GM12878 (cell line): ENCODE results near the gene BPI. TPM values are rescaled to one million over a fixed set of nuclear protein-coding genes. Genes with fewer than 3 reads are reported as not detected.

Experiments used
- ATAC-seq: fragments of 200-7000 bp; cut with Tn5 transposase; 3 replicates; pipeline ENCODE4 v1.9.1; 2020; ENCODE audit warnings: mild to moderate bottlenecking, moderate library complexity
- BruUV-seq: library from RNA; stranded (reverse); fragments of 400-500 nt; replicated peaks from 2 replicates; lab custom pipeline; 2021; lab: Mats Ljungman, UMichigan
- CTCF ChIA-PET: fragments of 300-600 bp; sonication (Branson Sonifier 250); formaldehyde crosslinking; extraction: SDS; loops from one replicate; lab custom pipeline; 2021; ENCODE audit warnings: inconsistent platforms; lab: Yijun Ruan, JAX
- POLR2A ChIA-PET: fragments of 350-600 bp; formaldehyde crosslinking; extraction: SDS; loops from one replicate; lab custom pipeline; 2021; ENCODE audit warnings: inconsistent platforms; lab: Charles Lee
- RAD21 ChIA-PET: fragments of 300-600 bp; sonication (Branson Sonifier 250); formaldehyde crosslinking; loops from one replicate; lab custom pipeline; 2023; ENCODE audit warnings: antibody characterized with exemption; ENCODE audit not compliant: unreplicated experiment; lab: Charles Lee
- SMC1A ChIA-PET: fragments of 300-600 bp; sonication (Branson Sonifier 250); formaldehyde crosslinking; loops from one replicate; lab custom pipeline; 2023; ENCODE audit not compliant: unreplicated experiment, uncharacterized antibody; lab: Charles Lee
- DNase-seq: peaks from one replicate; pipeline ENCODE4 v3.0.0-alpha.2; 2011; ENCODE audit warnings: low read depth, low spot score
- FAIRE-seq: peaks from 3 replicates; lab custom pipeline; 2011; peaks lifted over from hg19 to GRCh38; lab: Jason Lieb, UNC
- H2AFZ ChIP-seq: 2 replicates; pipeline ENCODE4 v1.6.0; 2011; ENCODE audit warnings: low read depth, low read length, control low read depth; ENCODE audit not compliant: control insufficient read depth
- H3K27ac ChIP-seq: 2 replicates; pipeline ENCODE4 v1.5.1; 2011; ENCODE audit warnings: control low read depth; ENCODE audit not compliant: control insufficient read depth, insufficient read depth
- H3K27me3 ChIP-seq, 2 experiments: replicated peaks in 1 of 2; 2 replicates each; pipeline versions ENCODE4 v1.6.0 to v1.6.1; 2011; ENCODE audit warnings: low read length in 1 of 2; ENCODE audit not compliant: control insufficient read depth in 2 of 2, insufficient read depth in 2 of 2
- H3K36me3 ChIP-seq, 2 experiments: 2 replicates each; pipeline ENCODE4 v1.5.1; 2011; ENCODE audit warnings: low read length in 1 of 2; ENCODE audit not compliant: control insufficient read depth in 2 of 2, insufficient read depth in 2 of 2
- H3K4me1 ChIP-seq: 2 replicates; pipeline ENCODE4 v1.6.1; 2011; ENCODE audit warnings: mild to moderate bottlenecking, low read length, moderate library complexity, mixed read lengths; ENCODE audit not compliant: control insufficient read depth, insufficient read depth
- H3K4me2 ChIP-seq: 2 replicates; pipeline ENCODE4 v1.6.0; 2011; ENCODE audit warnings: control low read depth; ENCODE audit not compliant: control insufficient read depth, insufficient read depth
- H3K4me3 ChIP-seq: fragments of 200-600 bp; sonication (generic); 2 replicates; pipeline ENCODE4 v1.5.1; 2016
- H3K79me2 ChIP-seq: 2 replicates; pipeline ENCODE4 v1.6.0; 2011; ENCODE audit warnings: low read length; ENCODE audit not compliant: control insufficient read depth, insufficient read depth
- H3K9ac ChIP-seq: 2 replicates; pipeline ENCODE4 v1.8.0; 2011; ENCODE audit warnings: low read length, control low read depth, mixed read lengths; ENCODE audit not compliant: control insufficient read depth, insufficient read depth
- H3K9me3 ChIP-seq: replicated peaks from 3 replicates; pipeline ENCODE4 v1.5.1; 2011; ENCODE audit warnings: mild to moderate bottlenecking, low read length; ENCODE audit not compliant: control insufficient read depth, insufficient read depth
- H4K20me1 ChIP-seq: 2 replicates; pipeline ENCODE4 v1.6.0; 2011; ENCODE audit not compliant: control insufficient read depth, insufficient read depth
- CEBPZ ChIP-seq: fragments of 150-350 bp; IDR thresholded peaks from 2 replicates; pipeline ENCODE4 v1.6.1; 2016; ENCODE audit warnings: low read depth, low read length
- GABPA ChIP-seq: IDR thresholded peaks from 2 replicates; pipeline ENCODE4 v1.6.1; 2014; ENCODE audit warnings: antibody characterized with exemption, low read depth, mild to moderate bottlenecking, inconsistent platforms
- MYC ChIP-seq: IDR thresholded peaks from 2 replicates; pipeline ENCODE4 v1.6.1; 2011; ENCODE audit warnings: mild to moderate bottlenecking, low read length, moderate library complexity, inconsistent platforms; ENCODE audit not compliant: insufficient read depth, insufficient replicate concordance, insufficient read length, severe bottlenecking
- NR2C1 ChIP-seq: fragments of 450-650 bp; IDR thresholded peaks from 2 replicates; pipeline ENCODE4 v1.6.1; 2017; ENCODE audit warnings: antibody characterized with exemption, mild to moderate bottlenecking, moderate library complexity
- POLR2A ChIP-seq: IDR thresholded peaks from 2 replicates; pipeline ENCODE4 v1.6.1; 2011; ENCODE audit warnings: low read depth, mild to moderate bottlenecking, low read length
- POU2F2 ChIP-seq: IDR thresholded peaks from 3 replicates; pipeline ENCODE4 v1.6.1; 2011; ENCODE audit warnings: low read depth, mild to moderate bottlenecking, low read length, borderline replicate concordance
- PRDM15 ChIP-seq: fragments of 450-650 bp; formaldehyde crosslinking; IDR thresholded peaks from 2 replicates; pipeline ENCODE4 v1.4.0; 2020; ENCODE audit warnings: mild to moderate bottlenecking, moderate library complexity
- SRF ChIP-seq, 2 experiments: IDR thresholded peaks; 2 replicates each; pipeline ENCODE4 v1.6.1; 2011; ENCODE audit warnings: low read depth in 2 of 2, low read length in 2 of 2, mild to moderate bottlenecking in 1 of 2, moderate library complexity in 1 of 2
- ZNF24 ChIP-seq: fragments of 450-650 bp; IDR thresholded peaks from 2 replicates; pipeline ENCODE4 v1.6.1; 2017; ENCODE audit warnings: antibody characterized with exemption, mild to moderate bottlenecking
- ZZZ3 ChIP-seq: IDR thresholded peaks from 2 replicates; pipeline ENCODE4 v1.6.1; 2011; ENCODE audit warnings: low read depth; ENCODE audit not compliant: control insufficient read depth, insufficient read length
- WGBS: methylation state at CpG from one replicate; pipeline ENCODE4 v1.1.6; 2016; ENCODE audit warnings: low lambda C conversion rate; ENCODE audit not compliant: insufficient replicate concordance, insufficient coverage; ENCODE audit errors: missing lambda C conversion rate; 5-methylcytosine and 5-hydroxymethylcytosine counted together
- in situ Hi-C: fragments of 300-500 bp; cut with MboI; formaldehyde crosslinking; loops from 9 replicates; pipeline ENCODE4 v1.14.3; 2018; ENCODE audit warnings: mixed read lengths
- intact Hi-C: fragments of 100-400 bp; cut with micrococcal nuclease; formaldehyde crosslinking; loops from one replicate; pipeline ENCODE4 v1.14.2; 2022; ENCODE audit not compliant: unreplicated experiment
- polyA plus RNA-seq, 11 experiments: library from polyadenylated mRNA; depleted of rRNA in 4 of 11; unstranded in 6 of 11; stranded (reverse) in 5 of 11; fragments of >200 nt; fragmentation: Nextera tagmentation in 4 of 11; fragmentation: Illumina TruSeq in 1 of 11; extraction: Ambion mirVana in 4 of 11; extraction: Trizol in 1 of 11; gene quantifications; 1 replicate in 1 of 11; 2 replicates in 10 of 11; pipeline versions ENCODE4 v1.2.1 to v1.2.3, GENCODE V29; 2011 to 2016; ENCODE audit warnings: inconsistent platforms in 2 of 11, missing spikeins in 2 of 11, low read depth in 1 of 11
- total RNA-seq, 4 experiments: library from RNA; depleted of rRNA in 3 of 4; stranded (reverse); fragments of >200 nt in 3 of 4; fragmentation: Illumina TruSeq in 1 of 4; extraction: Trizol in 1 of 4; gene quantifications; 2 replicates each; pipeline versions ENCODE4 v1.2.1 to v1.2.3, GENCODE V29; 2013 to 2021

Gene BPI
- total and polyA plus RNA-seq, 10 of the 15 experiments (the other 5 are each of a cell fraction or from before 2014, with no cell fraction given): not detected

DNA sequence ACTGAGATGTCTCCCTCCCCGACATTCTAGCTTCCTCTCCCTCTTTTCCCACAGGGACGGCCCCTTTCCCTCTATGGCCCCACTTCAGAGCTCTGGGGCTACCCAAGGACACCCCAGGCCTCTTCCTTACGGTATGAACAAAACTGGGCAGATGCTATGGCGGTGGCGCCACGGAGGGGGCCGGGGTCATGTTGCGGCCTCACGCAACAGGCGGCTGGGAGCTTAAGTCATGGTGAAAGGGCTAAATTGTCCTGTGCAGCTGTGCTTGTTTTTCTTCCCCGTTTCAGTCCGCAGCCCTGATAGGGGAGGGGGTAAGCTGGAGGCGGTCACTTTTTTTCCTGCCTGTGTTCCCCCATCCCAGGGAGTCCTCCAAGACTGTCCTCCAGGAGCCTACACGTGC is 25.8 kb upstream of the BPI start:
- Histone ChIP-seq H3K79me2 (no peaks in the 10 kb centered on the region), H3K27ac (no peak overlapping the region), H3K4me3 (no peak overlapping the region), H3K36me3 (no peaks in the 10 kb centered on the region), H3K27me3 (no peaks in the 10 kb centered on the region), H3K9ac (no peak overlapping the region), H2AFZ (no peak overlapping the region), H3K9me3 (no peaks in the 10 kb centered on the region), H4K20me1 (no peaks in the 10 kb centered on the region), H3K4me1 (no peaks in the 10 kb centered on the region), H3K4me2 (no peak overlapping the region)
- intact Hi-C loops (no loop called here), in situ Hi-C loops (no loop called here)
- CTCF ChIA-PET: no interaction called here
- no peak for DNase-seq
- TF ChIP-seq POLR2A (no peak), ZZZ3 (no peak), MYC (no peak), CEBPZ (no peak)
- SMC1A ChIA-PET: no interaction called here
- WGBS: 68% methylated on average over 14 of the region's 14 CpGs
- no peak for FAIRE-seq
- BruUV-seq: no TSS peak
- POLR2A ChIA-PET: no interaction called here
- no peak for ATAC-seq
- RAD21 ChIA-PET: no interaction called here

GRCh38 chr20:38278763-38279162 is 25.2 kb upstream of the BPI start:
- intact Hi-C loops: no loop called here
- H2AFZ ChIP-seq: no peak overlapping the region
- SMC1A ChIA-PET: no interaction called here
- no peaks in the 10 kb centered on the region for H3K9me3 ChIP-seq
- no peaks in the 10 kb centered on the region for H4K20me1 ChIP-seq
- no peaks in the 10 kb centered on the region for H3K36me3 ChIP-seq
- H3K4me2 ChIP-seq: no peak overlapping the region
- H3K4me3 ChIP-seq: no peak overlapping the region
- H3K9ac ChIP-seq: no peak overlapping the region
- no peak for DNase-seq
- no peaks in the 10 kb centered on the region for H3K79me2 ChIP-seq
- in situ Hi-C loops: no loop called here
- ATAC-seq: no peak
- H3K27me3 ChIP-seq: no peaks in the 10 kb centered on the region
- H3K27ac ChIP-seq: no peak overlapping the region
- RAD21 ChIA-PET: interaction anchor here (0.7 kb wide), 1 partner anchor 53 kb away, joined by 3 read pairs; no protein-coding TSS in a partner anchor
- WGBS: 72% methylated on average over 2 of the region's 2 CpGs
- H3K4me1 ChIP-seq: no peaks in the 10 kb centered on the region
- CTCF ChIA-PET: no interaction called here
- POLR2A ChIA-PET: no interaction called here
- no peak for FAIRE-seq
- BruUV-seq: no TSS peak
- TF ChIP-seq ZNF24 (peak; percentile 48; the same call in 1 of the 2 replicates), PRDM15 (CRISPR knock-in tag) (no peak), SRF (IDR thresholded peaks at IDR 0.05; ENCODE audit: low read depth in 2 of 2, low read length in 2 of 2) (no peak), NR2C1 (no peak), POU2F2 (no peak), GABPA (no peak)
